BJ (cell line): ENCODE data around the gene CAPN2. TPM values are rescaled to one million over a fixed set of nuclear protein-coding genes. Genes with fewer than 3 reads are reported as not detected.

Source experiments
- CTCF ChIA-PET: fragments of 350-600 bp; formaldehyde crosslinking; extraction: SDS; loops from one replicate; lab custom pipeline; 2021; ENCODE audit warnings: antibody characterized with exemption, inconsistent platforms; lab: Yijun Ruan, JAX
- POLR2A ChIA-PET: fragments of 300-600 bp; sonication (Branson Sonifier 250); formaldehyde crosslinking; extraction: SDS; loops from one replicate; lab custom pipeline; 2021; ENCODE audit warnings: antibody characterized with exemption; lab: Charles Lee
- DNase-seq: peaks from one replicate; pipeline ENCODE4 v3.0.0-alpha.2; 2011; ENCODE audit warnings: low read depth
- H3K27me3 ChIP-seq: 2 replicates; pipeline ENCODE4 v1.6.0; 2011; ENCODE audit warnings: low read length; ENCODE audit not compliant: control insufficient read depth, insufficient read depth
- H3K36me3 ChIP-seq: 2 replicates; pipeline ENCODE4 v1.5.1; 2011; ENCODE audit warnings: low read length; ENCODE audit not compliant: control insufficient read depth, insufficient read depth
- H3K4me3 ChIP-seq: 2 replicates; pipeline ENCODE4 v1.5.1; 2011; ENCODE audit warnings: low read depth, mild to moderate bottlenecking, control low read depth, low read length
- polyA plus RNA-seq: library from polyadenylated mRNA; depleted of rRNA; stranded (reverse); fragments of >200 nt; gene quantifications from 2 replicates; pipeline ENCODE4 v1.2.3, GENCODE V29; 2011
- TF ChIP-seq, protein P1 (sequence below): IDR thresholded peaks from 2 replicates; pipeline ENCODE4 v1.5.1; 2011; ENCODE audit warnings: low read depth, mild to moderate bottlenecking, control low read depth, inconsistent platforms, low read length, moderate library complexity; ENCODE audit not compliant: insufficient read depth

Gene CAPN2
- polyA plus RNA-seq, 1 experiment: 222 TPM

DNA sequence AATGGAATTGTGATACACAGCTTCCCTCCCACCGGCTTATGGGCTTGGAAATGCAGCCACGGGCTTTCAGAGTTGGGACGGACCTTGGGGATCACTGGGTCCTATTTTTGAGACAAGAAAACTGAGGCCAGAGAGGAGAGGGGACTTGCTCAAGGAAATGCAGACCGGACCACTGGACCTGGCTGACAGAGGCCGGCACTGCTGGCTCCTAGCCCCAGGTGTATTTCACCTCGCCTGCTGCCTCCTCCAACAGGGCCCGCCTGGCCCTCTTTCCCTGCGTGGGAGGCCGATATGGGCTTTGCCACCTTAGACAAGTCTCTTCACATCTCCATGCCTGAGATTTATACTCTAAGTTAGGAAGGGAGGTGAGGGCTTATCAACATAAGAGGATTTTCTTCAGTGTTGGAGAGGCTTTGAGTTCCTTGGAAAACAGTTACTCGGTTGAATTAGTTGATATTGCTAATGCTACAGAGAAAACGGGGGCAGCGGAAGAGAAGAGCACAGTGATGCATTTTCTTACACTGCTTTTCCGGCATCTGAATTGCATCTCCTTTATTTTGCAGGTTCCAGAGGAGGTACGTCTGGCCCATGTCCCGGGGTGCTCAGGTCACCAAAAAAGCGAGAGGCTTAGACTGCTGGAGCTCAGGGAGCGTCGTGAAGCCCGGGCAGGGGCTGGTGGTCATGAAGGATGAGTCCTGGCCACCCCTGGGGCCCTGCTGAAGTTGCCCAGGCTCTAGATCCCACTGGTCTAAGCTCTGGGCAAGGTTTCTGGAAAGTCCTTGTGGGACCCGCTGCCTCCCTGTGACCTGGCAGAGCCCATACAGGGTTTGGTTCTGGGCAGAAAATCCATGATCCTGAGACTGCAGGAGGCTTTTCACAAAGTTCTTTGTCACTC is 44.7 kb downstream of the CAPN2 start:
- ChIA-PET CTCF (interaction anchor here (1.6 kb wide), 1 partner anchor 623 kb away, joined by 4 read pairs; no protein-coding TSS in a partner anchor), POLR2A (no interaction called here)
- no peak for DNase-seq
- no peaks in the 10 kb centered on the region for H3K27me3 ChIP-seq
- no peak overlapping the region for H3K4me3 ChIP-seq
- peaks cover 52% of the 10 kb centered on the region for H3K36me3 ChIP-seq
- TF ChIP-seq, protein P1, sequence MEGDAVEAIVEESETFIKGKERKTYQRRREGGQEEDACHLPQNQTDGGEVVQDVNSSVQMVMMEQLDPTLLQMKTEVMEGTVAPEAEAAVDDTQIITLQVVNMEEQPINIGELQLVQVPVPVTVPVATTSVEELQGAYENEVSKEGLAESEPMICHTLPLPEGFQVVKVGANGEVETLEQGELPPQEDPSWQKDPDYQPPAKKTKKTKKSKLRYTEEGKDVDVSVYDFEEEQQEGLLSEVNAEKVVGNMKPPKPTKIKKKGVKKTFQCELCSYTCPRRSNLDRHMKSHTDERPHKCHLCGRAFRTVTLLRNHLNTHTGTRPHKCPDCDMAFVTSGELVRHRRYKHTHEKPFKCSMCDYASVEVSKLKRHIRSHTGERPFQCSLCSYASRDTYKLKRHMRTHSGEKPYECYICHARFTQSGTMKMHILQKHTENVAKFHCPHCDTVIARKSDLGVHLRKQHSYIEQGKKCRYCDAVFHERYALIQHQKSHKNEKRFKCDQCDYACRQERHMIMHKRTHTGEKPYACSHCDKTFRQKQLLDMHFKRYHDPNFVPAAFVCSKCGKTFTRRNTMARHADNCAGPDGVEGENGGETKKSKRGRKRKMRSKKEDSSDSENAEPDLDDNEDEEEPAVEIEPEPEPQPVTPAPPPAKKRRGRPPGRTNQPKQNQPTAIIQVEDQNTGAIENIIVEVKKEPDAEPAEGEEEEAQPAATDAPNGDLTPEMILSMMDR: no peak

DNA sequence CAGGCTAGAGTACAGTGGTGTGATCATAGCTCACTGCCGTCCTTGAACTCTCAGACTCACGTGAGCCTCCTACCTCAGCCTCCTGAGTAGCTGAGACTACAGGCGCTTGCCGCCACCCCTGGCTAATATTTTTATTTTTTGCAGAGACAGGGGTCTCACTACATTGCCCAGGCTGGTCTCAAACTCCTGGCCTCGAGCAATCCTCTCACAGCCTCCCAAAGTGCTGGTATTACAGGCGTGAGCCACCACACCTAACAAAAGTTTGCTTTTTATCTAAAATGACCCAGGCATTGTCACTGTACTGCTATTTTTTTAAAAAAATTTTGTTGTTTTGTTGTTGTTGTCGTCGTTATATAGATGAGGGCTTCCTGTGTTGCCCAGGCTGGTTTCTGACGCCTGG is 46.4 kb downstream of the CAPN2 start:
- ChIA-PET POLR2A (no interaction called here), CTCF (no interaction called here)
- DNase-seq: no peak
- H3K36me3 ChIP-seq: peaks cover 44% of the 10 kb centered on the region
- TF ChIP-seq, protein P1: no peak
- H3K27me3 ChIP-seq: no peaks in the 10 kb centered on the region
- no peak overlapping the region for H3K4me3 ChIP-seq

DNA sequence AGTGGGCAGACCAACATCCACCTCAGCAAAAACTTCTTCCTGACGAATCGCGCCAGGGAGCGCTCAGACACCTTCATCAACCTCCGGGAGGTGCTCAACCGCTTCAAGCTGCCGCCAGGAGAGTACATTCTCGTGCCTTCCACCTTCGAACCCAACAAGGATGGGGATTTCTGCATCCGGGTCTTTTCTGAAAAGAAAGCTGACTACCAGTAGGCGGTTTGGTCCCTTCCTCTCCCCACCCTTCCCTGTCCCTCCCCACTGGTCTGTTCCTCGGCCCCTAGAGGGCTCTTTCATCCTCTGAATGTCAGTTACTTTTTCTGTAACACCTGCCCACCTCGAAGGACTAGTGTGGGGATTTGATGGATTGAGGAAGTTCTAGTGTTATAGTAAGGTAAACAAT is 46.9 kb downstream of the CAPN2 start:
- peaks cover 44% of the 10 kb centered on the region for H3K36me3 ChIP-seq
- no peak overlapping the region for H3K4me3 ChIP-seq
- TF ChIP-seq, protein P1: no peak
- CTCF ChIA-PET: interaction anchor here (1.9 to 5.5 kb wide), 2 partner anchors 10 to 13 kb away, joined by 5 to 31 read pairs; no protein-coding TSS in a partner anchor
- no peaks in the 10 kb centered on the region for H3K27me3 ChIP-seq
- POLR2A ChIA-PET: no interaction called here
- DNase-seq: no peak

DNA sequence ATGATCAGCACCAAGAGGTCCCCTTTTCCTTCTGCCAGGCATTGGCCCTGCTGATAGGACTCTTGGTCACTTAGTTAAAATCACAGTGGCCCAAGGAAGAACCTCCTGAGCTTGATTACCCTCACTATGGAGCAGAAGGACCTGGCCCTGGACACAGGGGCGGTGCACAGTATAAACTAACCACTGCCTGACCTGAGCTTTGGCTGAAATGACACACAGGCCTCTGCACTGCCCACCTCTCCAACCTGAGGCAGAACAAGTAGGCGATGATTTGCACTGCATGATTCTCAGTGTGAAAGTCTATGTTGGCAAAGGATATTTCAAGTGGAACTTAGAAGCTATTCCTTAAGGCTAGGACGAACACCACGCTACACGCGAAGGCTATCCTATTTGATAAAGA is 48.5 kb downstream of the CAPN2 start:
- ChIA-PET CTCF (interaction anchor here (1.9 to 5.5 kb wide), 2 partner anchors 11 to 12 kb away, joined by 5 to 31 read pairs; no protein-coding TSS in a partner anchor), POLR2A (no interaction called here)
- peaks cover 43% of the 10 kb centered on the region for H3K36me3 ChIP-seq
- no peaks in the 10 kb centered on the region for H3K27me3 ChIP-seq
- TF ChIP-seq, protein P1: no peak
- H3K4me3 ChIP-seq: no peak overlapping the region
- no peak for DNase-seq

DNA sequence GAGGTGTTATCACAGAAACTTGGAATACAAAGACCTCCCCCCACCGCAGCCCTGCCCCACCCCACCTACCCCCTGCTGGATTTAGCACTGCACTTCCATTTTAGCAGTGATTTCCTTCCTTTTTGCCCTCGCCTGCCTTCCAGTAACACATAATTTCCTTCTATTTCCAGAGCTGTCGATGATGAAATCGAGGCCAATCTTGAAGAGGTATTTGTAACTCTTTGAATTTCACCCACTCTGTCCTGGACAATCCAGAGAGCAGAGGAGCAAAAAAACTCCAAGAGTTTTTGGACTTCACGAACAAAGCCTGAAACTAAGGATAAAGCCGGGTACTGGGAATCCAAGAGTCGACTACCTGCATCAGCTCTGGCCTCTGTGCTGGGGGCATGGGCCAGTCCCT is 49.1 kb downstream of the CAPN2 start:
- peaks cover 39% of the 10 kb centered on the region for H3K36me3 ChIP-seq
- TF ChIP-seq, protein P1: no peak
- DNase-seq: no peak
- H3K27me3 ChIP-seq: no peaks in the 10 kb centered on the region
- H3K4me3 ChIP-seq: no peak overlapping the region
- ChIA-PET POLR2A (interaction anchor here (0.5 kb wide), 1 partner anchor 70 kb away, joined by 3 read pairs; no protein-coding TSS in a partner anchor), CTCF (interaction anchor here (5.5 kb wide), 1 partner anchor 12 kb away, joined by 31 read pairs; no protein-coding TSS in a partner anchor)
